HEK293 (cell line): ENCODE data around the gene FAM110A.
A peak's percentile ranks its signal among the peaks of the same experiment; 100 is the strongest.

ENCODE experiments used
- CTCF ChIA-PET: fragments of 350-600 bp; formaldehyde crosslinking; extraction: SDS; loops from one replicate; lab custom pipeline; 2021; ENCODE audit warnings: antibody characterized with exemption; lab: Yijun Ruan, JAX
- POLR2A ChIA-PET: fragments of 300-600 bp; formaldehyde crosslinking; extraction: SDS; loops from one replicate; lab custom pipeline; 2020; ENCODE audit warnings: antibody characterized with exemption, inconsistent platforms; lab: Yijun Ruan, JAX
- H3K27ac ChIP-seq: fragments of 200-500 bp; sonication (Bioruptor generic); 2 replicates; pipeline ENCODE4 v1.5.1; 2014; ENCODE audit warnings: low read depth, low read length, control low read depth, inconsistent platforms; ENCODE audit errors: extremely low read depth
- H3K36me3 ChIP-seq, 2 experiments: fragments of 200-500 bp in 1 of 2; sonication (Bioruptor generic) in 1 of 2; 1 replicate in 1 of 2; 2 replicates in 1 of 2; pipeline ENCODE4 v1.5.1; 2014 to 2017; ENCODE audit warnings: inconsistent platforms in 2 of 2, low read length in 2 of 2; ENCODE audit not compliant: control insufficient read depth in 2 of 2, insufficient read depth in 1 of 2
- H3K4me1 ChIP-seq: fragments of 200-500 bp; sonication (Bioruptor generic); 2 replicates; pipeline ENCODE4 v1.5.1; 2014; ENCODE audit warnings: mild to moderate bottlenecking, low read length, inconsistent platforms; ENCODE audit not compliant: control insufficient read depth, insufficient read depth
- H3K4me3 ChIP-seq: 2 replicates; pipeline ENCODE4 v1.5.1; 2011; ENCODE audit warnings: low read depth, mild to moderate bottlenecking, control low read depth, low read length, moderate library complexity
- H3K9me3 ChIP-seq: fragments of 200-500 bp; sonication (Bioruptor generic); 2 replicates; pipeline ENCODE4 v1.5.1; 2014; ENCODE audit warnings: low read depth, low read length, inconsistent platforms; ENCODE audit not compliant: control insufficient read depth, insufficient read depth
- FEZF1 ChIP-seq: fragments of 450-650 bp; formaldehyde crosslinking; IDR thresholded peaks from 2 replicates; pipeline ENCODE4 v1.5.1; 2016; ENCODE audit warnings: missing biosample characterization, missing genetic modification characterization
- GLI2 ChIP-seq: fragments of 450-650 bp; formaldehyde crosslinking; IDR thresholded peaks from 2 replicates; pipeline ENCODE4; 2017; ENCODE audit warnings: missing biosample characterization, missing genetic modification characterization, low read depth, borderline replicate concordance
- GLIS1 ChIP-seq: fragments of 450-650 bp; formaldehyde crosslinking; IDR thresholded peaks from 2 replicates; pipeline ENCODE4 v1.5.1; 2016; ENCODE audit warnings: missing biosample characterization, missing genetic modification characterization
- IKZF3 ChIP-seq: fragments of 450-650 bp; IDR thresholded peaks from 2 replicates; pipeline ENCODE4 v1.5.0; 2018; ENCODE audit warnings: missing biosample characterization, mild to moderate bottlenecking, missing genetic modification characterization, moderate library complexity
- MYNN ChIP-seq: fragments of 450-650 bp; formaldehyde crosslinking; IDR thresholded peaks from 2 replicates; pipeline ENCODE4 v1.5.1; 2016; ENCODE audit warnings: missing biosample characterization, missing genetic modification characterization, borderline replicate concordance
- PRDM6 ChIP-seq: fragments of 450-650 bp; formaldehyde crosslinking; IDR thresholded peaks from 2 replicates; pipeline ENCODE4 v1.5.1; 2017; ENCODE audit warnings: missing biosample characterization, missing genetic modification characterization
- REST ChIP-seq: fragments of 450-650 bp; formaldehyde crosslinking; IDR thresholded peaks from 2 replicates; pipeline ENCODE4 v1.5.1; 2016; ENCODE audit warnings: missing biosample characterization, missing genetic modification characterization
- TSHZ1 ChIP-seq: fragments of 450-650 bp; formaldehyde crosslinking; IDR thresholded peaks from 2 replicates; pipeline ENCODE4 v1.5.1; 2016; ENCODE audit warnings: missing biosample characterization, missing genetic modification characterization, borderline replicate concordance
- ZBTB20 ChIP-seq: fragments of 450-650 bp; formaldehyde crosslinking; IDR thresholded peaks from 2 replicates; pipeline ENCODE4 v1.5.1; 2016; ENCODE audit warnings: missing biosample characterization, missing genetic modification characterization
- ZBTB21 ChIP-seq: fragments of 450-650 bp; formaldehyde crosslinking; IDR thresholded peaks from 2 replicates; pipeline ENCODE4 v1.5.1; 2017; ENCODE audit warnings: missing biosample characterization, missing genetic modification characterization
- ZBTB7A ChIP-seq: fragments of 450-650 bp; formaldehyde crosslinking; IDR thresholded peaks from 2 replicates; pipeline ENCODE4 v1.5.1; 2016; ENCODE audit warnings: low read depth, missing biosample characterization, missing genetic modification characterization
- ZFP37 ChIP-seq: fragments of 450-650 bp; formaldehyde crosslinking; IDR thresholded peaks from 2 replicates; pipeline ENCODE4 v1.5.1; 2016; ENCODE audit warnings: missing biosample characterization, missing genetic modification characterization
- ZFP69B ChIP-seq: fragments of 450-650 bp; formaldehyde crosslinking; IDR thresholded peaks from 2 replicates; pipeline ENCODE4 v1.5.1; 2016; ENCODE audit warnings: missing biosample characterization, missing genetic modification characterization
- ZNF169 ChIP-seq: fragments of 450-650 bp; formaldehyde crosslinking; IDR thresholded peaks from 2 replicates; pipeline ENCODE4 v1.5.1; 2016; ENCODE audit warnings: missing biosample characterization, missing genetic modification characterization
- ZNF175 ChIP-seq: fragments of 450-650 bp; formaldehyde crosslinking; IDR thresholded peaks from 2 replicates; pipeline ENCODE4 v1.5.1; 2016; ENCODE audit warnings: missing biosample characterization, missing genetic modification characterization
- ZNF248 ChIP-seq: fragments of 450-650 bp; formaldehyde crosslinking; IDR thresholded peaks from 2 replicates; pipeline ENCODE4 v1.5.1; 2017; ENCODE audit warnings: missing biosample characterization, missing genetic modification characterization
- ZNF266 ChIP-seq: fragments of 450-650 bp; formaldehyde crosslinking; IDR thresholded peaks from 2 replicates; pipeline ENCODE4 v1.5.1; 2016; ENCODE audit warnings: missing biosample characterization, missing genetic modification characterization, low read depth
- ZNF311 ChIP-seq: fragments of 450-650 bp; formaldehyde crosslinking; IDR thresholded peaks from 2 replicates; pipeline ENCODE4 v1.5.1; 2017; ENCODE audit warnings: missing biosample characterization, missing genetic modification characterization, borderline replicate concordance
- ZNF354C ChIP-seq: fragments of 450-650 bp; formaldehyde crosslinking; IDR thresholded peaks from 2 replicates; pipeline ENCODE4 v1.5.1; 2016; ENCODE audit warnings: missing biosample characterization, missing genetic modification characterization, low read depth, borderline replicate concordance
- ZNF473 ChIP-seq: fragments of 450-650 bp; formaldehyde crosslinking; IDR thresholded peaks from 2 replicates; pipeline ENCODE4 v1.5.1; 2017; ENCODE audit warnings: missing biosample characterization, missing genetic modification characterization
- ZNF48 ChIP-seq: fragments of 450-650 bp; formaldehyde crosslinking; IDR thresholded peaks from 2 replicates; pipeline ENCODE4 v1.5.1; 2016; ENCODE audit warnings: missing biosample characterization, missing genetic modification characterization
- ZNF501 ChIP-seq: fragments of 450-650 bp; formaldehyde crosslinking; IDR thresholded peaks from 2 replicates; pipeline ENCODE4 v1.5.1; 2016; ENCODE audit warnings: missing biosample characterization, missing genetic modification characterization
- ZNF521 ChIP-seq: fragments of 450-650 bp; formaldehyde crosslinking; IDR thresholded peaks from 2 replicates; pipeline ENCODE4 v1.5.1; 2017; ENCODE audit warnings: missing biosample characterization, mild to moderate bottlenecking, missing genetic modification characterization
- ZNF549 ChIP-seq: fragments of 450-650 bp; IDR thresholded peaks from 2 replicates; pipeline ENCODE4 v1.5.1; 2018; ENCODE audit warnings: missing biosample characterization, missing genetic modification characterization, mild to moderate bottlenecking, inconsistent platforms, moderate library complexity
- ZNF560 ChIP-seq: fragments of 450-650 bp; formaldehyde crosslinking; IDR thresholded peaks from 2 replicates; pipeline ENCODE4 v1.5.1; 2017; ENCODE audit warnings: missing biosample characterization, missing genetic modification characterization, borderline replicate concordance
- ZNF629 ChIP-seq: fragments of 450-650 bp; formaldehyde crosslinking; IDR thresholded peaks from 2 replicates; pipeline ENCODE4 v1.5.1; 2017; ENCODE audit warnings: missing biosample characterization, missing genetic modification characterization
- ZNF645 ChIP-seq: fragments of 450-650 bp; formaldehyde crosslinking; IDR thresholded peaks from 2 replicates; pipeline ENCODE4; 2016; ENCODE audit warnings: missing biosample characterization, missing genetic modification characterization
- ZNF677 ChIP-seq: fragments of 450-650 bp; IDR thresholded peaks from 2 replicates; pipeline ENCODE4 v1.5.0; 2018; ENCODE audit warnings: missing biosample characterization, mild to moderate bottlenecking, missing genetic modification characterization, moderate library complexity
- ZSCAN18 ChIP-seq: fragments of 450-650 bp; formaldehyde crosslinking; IDR thresholded peaks from 2 replicates; pipeline ENCODE4 v1.5.1; 2016; ENCODE audit warnings: missing biosample characterization, missing genetic modification characterization

FAM110A gene

GRCh38 chr20:856361-856775 is 22.9 kb downstream of the FAM110A start:
- H3K4me1 ChIP-seq, result no peaks in the 10 kb centered on the region
- ChIA-PET POLR2A (no interaction called here), CTCF (interaction anchor here (1.1 to 1.2 kb wide), 2 partner anchors 100 kb away, joined by 3 to 5 read pairs; no protein-coding TSS in a partner anchor)
- H3K27ac ChIP-seq, result no peak overlapping the region
- H3K9me3 ChIP-seq, result no peaks in the 10 kb centered on the region
- H3K4me3 ChIP-seq, result no peak overlapping the region
- no peaks in the 10 kb centered on the region for H3K36me3 ChIP-seq
- TF ChIP-seq ZNF169 (tag by site-specific recombination) (no peak), ZNF311 (tag by site-specific recombination) (no peak), MYNN (tag by site-specific recombination) (no peak), TSHZ1 (no peak), ZNF549 (tag by site-specific recombination) (no peak), ZNF266 (tag by site-specific recombination) (no peak), ZNF248 (tag by site-specific recombination) (no peak), ZNF473 (tag by site-specific recombination) (no peak), ZBTB20 (no peak), ZFP37 (no peak), IKZF3 (tag by site-specific recombination) (no peak), ZNF354C (no peak), GLI2 (tag by site-specific recombination) (no peak), ZBTB21 (no peak), REST (tag by site-specific recombination) (no peak), ZNF175 (tag by site-specific recombination) (no peak), ZBTB7A (tag by site-specific recombination) (no peak), FEZF1 (tag by site-specific recombination) (no peak), ZNF501 (no peak), ZNF629 (tag by site-specific recombination) (peak; percentile 75), GLIS1 (tag by site-specific recombination) (0 out of 2 replicates have a peak, but pooled peaks have one; percentile 22), ZNF560 (no peak), ZSCAN18 (tag by site-specific recombination) (no peak), ZNF521 (no peak), ZFP69B (tag by site-specific recombination) (no peak), ZNF48 (tag by site-specific recombination) (no peak), PRDM6 (tag by site-specific recombination) (no peak), ZNF645 (tag by site-specific recombination) (no peak), ZNF677 (tag by site-specific recombination) (no peak)
